AG09319 (cell line): ENCODE measurements around the gene TTC4.

ENCODE experiments used
- DNase-seq: peaks from one replicate; pipeline ENCODE4 v3.0.0-alpha.2; 2010; ENCODE audit warnings: low read depth; ENCODE audit errors: extremely low read depth
- CTCF ChIP-seq: IDR thresholded peaks from 2 replicates; pipeline ENCODE4 v1.5.1; 2011; ENCODE audit warnings: low read depth, mild to moderate bottlenecking, inconsistent platforms, low read length, moderate library complexity

The TTC4 gene

GRCh38 chr1:54695221-54695620 lies 20.4 kb upstream of the TTC4 start:
- no peak for TF ChIP-seq CTCF

GRCh38 chr1:54695764-54696163 lies 19.9 kb upstream of the TTC4 start:
- TF ChIP-seq CTCF, result no peak
- no peak for DNase-seq

More at GRCh38 chr1:54695221-54695620, 20.4 kb upstream of the TTC4 start:
- no peak for DNase-seq

- no peak for TF ChIP-seq CTCF
- no peak for DNase-seq
Measured at GRCh38 chr1:54696262-54696661, 19.4 kb upstream of the TTC4 start.

- no peak for DNase-seq
- no peak for TF ChIP-seq CTCF
Measured at GRCh38 chr1:54697896-54698295, 17.8 kb upstream of the TTC4 start.

GRCh38 chr1:54698346-54698745 lies 17.3 kb upstream of the TTC4 start:
- no peak for TF ChIP-seq CTCF
- DNase-seq, result no peak

- no peak for DNase-seq
- no peak for TF ChIP-seq CTCF
Measured at GRCh38 chr1:54699936-54700525, 15.6 kb upstream of the TTC4 start.

- TF ChIP-seq CTCF, result no peak
- no peak for DNase-seq
Measured at GRCh38 chr1:54701066-54701465, 14.6 kb upstream of the TTC4 start.
